HFFc6 (cell line): ENCODE measurements around the gene DNAJB9. TPM values are rescaled to one million over a fixed set of nuclear protein-coding genes. Genes with fewer than 3 reads are reported as not detected.
"Not testable (repeated sequence)": the region's sequence is repeated elsewhere in the genome, so short reads cannot be mapped to it uniquely, and the experiment has no call there.

Source experiments
- DNase-seq: peaks from one replicate; pipeline ENCODE4 v3.0.0-alpha.2; 2018
- H3K27ac Mint-ChIP-seq: 2 replicates; pipeline ENCODE4 v1.8.0; 2020; ENCODE audit warnings: mild to moderate bottlenecking, mixed read lengths
- H3K27me3 Mint-ChIP-seq: 2 replicates; pipeline ENCODE4 v1.8.0; 2021; ENCODE audit warnings: mild to moderate bottlenecking, moderate library complexity, mixed read lengths; ENCODE audit not compliant: insufficient read depth
- H3K36me3 Mint-ChIP-seq: 2 replicates; pipeline ENCODE4 v1.8.0; 2021; ENCODE audit warnings: low read depth, mixed read lengths
- H3K4me1 Mint-ChIP-seq: 2 replicates; pipeline ENCODE4 v1.8.0; 2020; ENCODE audit warnings: low read depth, mixed read lengths
- H3K4me3 Mint-ChIP-seq: 2 replicates; pipeline ENCODE4 v1.8.0; 2020; ENCODE audit warnings: mild to moderate bottlenecking, moderate library complexity, mixed read lengths
- H3K9me3 Mint-ChIP-seq: 2 replicates; pipeline ENCODE4 v1.8.0; 2020; ENCODE audit warnings: mild to moderate bottlenecking, mixed read lengths
- total RNA-seq, 6 experiments: library from RNA; stranded (reverse); fragmentation: NEBNext Ultra II Directional; extraction: Animal tissue kit (Norgen Biotek cat#: 25700); gene quantifications; 2 replicates in 1 of 6; 3 replicates in 5 of 6; pipeline ENCODE4 v1.2.3, GENCODE V29; 2021
- TF ChIP-seq, protein P1 (sequence below): fragments of 200-600 bp; sonication (generic); IDR thresholded peaks from 2 replicates; pipeline ENCODE4 v1.5.0; 2021; ENCODE audit warnings: antibody characterized with exemption, mild to moderate bottlenecking

The DNAJB9 gene
- total RNA-seq, 6 experiments from 2014 or later, result 12.3 to 21.3 (median 14.0) TPM

DNA sequence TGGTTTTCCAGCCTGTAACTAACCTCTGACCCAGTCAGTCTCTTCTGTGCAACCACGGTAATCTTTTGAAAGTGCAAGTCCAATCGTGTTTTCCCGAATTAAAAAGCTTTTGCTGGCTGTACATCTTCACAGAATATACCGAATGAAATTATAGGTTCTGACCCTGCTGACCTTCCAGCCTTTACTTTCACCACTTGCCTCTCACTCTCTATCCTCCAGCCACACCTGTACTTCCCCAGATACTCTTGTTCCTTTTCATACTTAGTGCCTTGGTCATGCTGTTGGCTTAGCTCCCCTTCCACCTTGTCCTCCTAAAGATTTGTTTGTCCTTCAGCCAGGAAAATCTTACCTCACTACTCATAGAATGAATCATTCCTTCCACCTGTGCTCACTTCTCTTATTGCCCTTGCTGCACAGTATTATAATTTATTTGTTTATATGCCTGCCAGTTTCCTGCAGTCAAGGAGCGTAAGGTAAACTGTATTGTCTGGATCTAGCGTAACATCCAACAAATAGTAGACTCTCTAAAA, 41.4 kb upstream of the DNAJB9 start:
- Mint-ChIP-seq H3K4me1 (peaks cover 17% of the 10 kb centered on the region), H3K27me3 (peaks cover 4% of the 10 kb centered on the region), H3K4me3 (no peak overlapping the region), H3K9me3 (no peaks in the 10 kb centered on the region), H3K36me3 (no peaks in the 10 kb centered on the region), H3K27ac (no peak overlapping the region)
- TF ChIP-seq, protein P1, sequence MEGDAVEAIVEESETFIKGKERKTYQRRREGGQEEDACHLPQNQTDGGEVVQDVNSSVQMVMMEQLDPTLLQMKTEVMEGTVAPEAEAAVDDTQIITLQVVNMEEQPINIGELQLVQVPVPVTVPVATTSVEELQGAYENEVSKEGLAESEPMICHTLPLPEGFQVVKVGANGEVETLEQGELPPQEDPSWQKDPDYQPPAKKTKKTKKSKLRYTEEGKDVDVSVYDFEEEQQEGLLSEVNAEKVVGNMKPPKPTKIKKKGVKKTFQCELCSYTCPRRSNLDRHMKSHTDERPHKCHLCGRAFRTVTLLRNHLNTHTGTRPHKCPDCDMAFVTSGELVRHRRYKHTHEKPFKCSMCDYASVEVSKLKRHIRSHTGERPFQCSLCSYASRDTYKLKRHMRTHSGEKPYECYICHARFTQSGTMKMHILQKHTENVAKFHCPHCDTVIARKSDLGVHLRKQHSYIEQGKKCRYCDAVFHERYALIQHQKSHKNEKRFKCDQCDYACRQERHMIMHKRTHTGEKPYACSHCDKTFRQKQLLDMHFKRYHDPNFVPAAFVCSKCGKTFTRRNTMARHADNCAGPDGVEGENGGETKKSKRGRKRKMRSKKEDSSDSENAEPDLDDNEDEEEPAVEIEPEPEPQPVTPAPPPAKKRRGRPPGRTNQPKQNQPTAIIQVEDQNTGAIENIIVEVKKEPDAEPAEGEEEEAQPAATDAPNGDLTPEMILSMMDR, result no peak
- no peak for DNase-seq

GRCh38 chr7:108529341-108529740, 40.3 kb upstream of the DNAJB9 start:
- Mint-ChIP-seq H3K4me1 (peaks cover 7% of the 10 kb centered on the region), H3K9me3 (no peaks in the 10 kb centered on the region), H3K27ac (no peak overlapping the region), H3K27me3 (peaks cover 4% of the 10 kb centered on the region), H3K36me3 (no peaks in the 10 kb centered on the region), H3K4me3 (no peak overlapping the region)
- DNase-seq, result no peak
- TF ChIP-seq, protein P1, result no peak

DNA sequence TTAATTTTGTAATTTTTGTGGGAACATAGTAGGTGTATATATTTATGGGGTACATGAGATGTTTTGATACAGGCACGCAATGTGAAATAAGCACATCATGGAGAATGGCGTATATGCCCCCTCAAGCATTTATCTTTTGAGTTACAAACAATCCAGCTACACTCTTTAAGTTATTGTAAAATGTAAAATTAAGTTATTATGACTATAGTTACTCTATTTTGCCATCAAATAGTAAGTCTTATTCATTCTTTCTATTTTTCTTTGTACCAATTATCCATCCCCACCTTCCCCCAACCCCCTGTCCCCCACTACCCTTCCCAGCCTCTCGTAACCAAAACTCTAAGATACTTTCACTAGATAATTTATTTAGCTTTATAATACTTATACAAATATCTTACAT, 36.0 kb upstream of the DNAJB9 start:
- H3K4me1 Mint-ChIP-seq, result no peaks in the 10 kb centered on the region
- no peak for DNase-seq
- H3K27me3 Mint-ChIP-seq, result no peaks in the 10 kb centered on the region; the same call in 1 of the 2 replicates
- TF ChIP-seq, protein P1, result no peak
- no peak overlapping the region for H3K27ac Mint-ChIP-seq
- no peak overlapping the region for H3K4me3 Mint-ChIP-seq
- H3K9me3 Mint-ChIP-seq, result no peaks in the 10 kb centered on the region
- no peaks in the 10 kb centered on the region for H3K36me3 Mint-ChIP-seq

GRCh38 chr7:108535257-108535656, 34.4 kb upstream of the DNAJB9 start:
- no peaks in the 10 kb centered on the region for H3K4me1 Mint-ChIP-seq
- DNase-seq, result no peak
- TF ChIP-seq, protein P1, result no peak
- H3K4me3 Mint-ChIP-seq, result no peak overlapping the region
- no peaks in the 10 kb centered on the region; the same call in 1 of the 2 replicates for H3K27me3 Mint-ChIP-seq
- H3K9me3 Mint-ChIP-seq, result no peaks in the 10 kb centered on the region
- no peak overlapping the region for H3K27ac Mint-ChIP-seq
- no peaks in the 10 kb centered on the region for H3K36me3 Mint-ChIP-seq

DNA sequence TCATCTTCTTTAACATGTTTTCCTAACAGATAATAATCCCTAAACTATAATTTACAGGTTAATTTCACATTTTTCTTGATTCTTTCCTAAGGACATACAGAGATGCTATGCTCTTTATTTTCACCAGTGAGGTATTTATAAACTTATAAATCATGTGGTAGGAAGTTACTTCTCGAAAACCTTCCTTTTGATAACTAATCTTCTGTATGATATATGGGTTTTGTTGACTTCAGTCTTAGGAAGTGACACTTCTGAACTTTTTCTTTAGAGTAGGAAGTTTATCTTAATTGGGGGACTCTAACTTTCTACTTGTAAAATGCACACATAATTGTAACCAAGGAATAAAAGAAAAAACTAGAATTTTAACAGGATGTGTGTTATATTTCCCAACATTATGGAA, 33.9 kb upstream of the DNAJB9 start:
- Mint-ChIP-seq H3K9me3 (no peaks in the 10 kb centered on the region), H3K27me3 (no peaks in the 10 kb centered on the region; the same call in 1 of the 2 replicates), H3K36me3 (no peaks in the 10 kb centered on the region), H3K4me3 (no peak overlapping the region), H3K4me1 (no peaks in the 10 kb centered on the region), H3K27ac (no peak overlapping the region)
- TF ChIP-seq, protein P1, result no peak
- no peak for DNase-seq

- Mint-ChIP-seq H3K9me3 (no peaks in the 10 kb centered on the region), H3K4me1 (no peaks in the 10 kb centered on the region), H3K4me3 (no peak overlapping the region), H3K36me3 (no peaks in the 10 kb centered on the region), H3K27me3 (no peaks in the 10 kb centered on the region; the same call in none of the 2 replicates), H3K27ac (no peak overlapping the region)
- TF ChIP-seq, protein P1, result no peak
- no peak for DNase-seq
Observed at GRCh38 chr7:108537229-108537628, 32.4 kb upstream of the DNAJB9 start.

- DNase-seq, H3K4me3 Mint-ChIP-seq, H3K9me3 Mint-ChIP-seq: not testable (repeated sequence)
Observed at GRCh38 chr7:108538236-108538635, 31.4 kb upstream of the DNAJB9 start.

DNA sequence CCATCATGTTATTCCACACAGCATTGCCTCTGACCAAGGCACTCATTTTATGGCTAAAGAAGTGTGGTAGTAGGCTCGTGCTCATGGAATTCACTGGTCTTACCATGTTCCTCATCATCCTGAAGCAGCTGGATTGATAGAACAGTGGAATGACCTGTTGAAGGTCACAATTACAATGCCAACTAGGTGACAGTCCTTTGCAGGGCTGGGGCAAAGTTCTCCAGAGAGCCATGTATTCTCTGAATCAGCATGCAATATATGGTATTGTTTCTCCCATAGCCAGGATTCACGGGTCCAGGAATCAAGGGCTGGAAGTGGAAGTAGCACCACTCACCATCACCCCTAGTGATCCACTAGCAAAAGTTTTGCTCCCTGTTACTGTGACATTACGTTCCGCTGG, 31.0 kb upstream of the DNAJB9 start:
- H3K27me3 Mint-ChIP-seq, H3K27ac Mint-ChIP-seq, DNase-seq, H3K9me3 Mint-ChIP-seq, H3K4me3 Mint-ChIP-seq, H3K36me3 Mint-ChIP-seq, H3K4me1 Mint-ChIP-seq: not testable (repeated sequence)

More at GRCh38 chr7:108538236-108538635, 31.4 kb upstream of the DNAJB9 start:
- H3K36me3 Mint-ChIP-seq, H3K4me1 Mint-ChIP-seq, H3K27ac Mint-ChIP-seq, H3K27me3 Mint-ChIP-seq: not testable (repeated sequence)
